ENCODE results near the gene FMO3.

Gene FMO3

DNA sequence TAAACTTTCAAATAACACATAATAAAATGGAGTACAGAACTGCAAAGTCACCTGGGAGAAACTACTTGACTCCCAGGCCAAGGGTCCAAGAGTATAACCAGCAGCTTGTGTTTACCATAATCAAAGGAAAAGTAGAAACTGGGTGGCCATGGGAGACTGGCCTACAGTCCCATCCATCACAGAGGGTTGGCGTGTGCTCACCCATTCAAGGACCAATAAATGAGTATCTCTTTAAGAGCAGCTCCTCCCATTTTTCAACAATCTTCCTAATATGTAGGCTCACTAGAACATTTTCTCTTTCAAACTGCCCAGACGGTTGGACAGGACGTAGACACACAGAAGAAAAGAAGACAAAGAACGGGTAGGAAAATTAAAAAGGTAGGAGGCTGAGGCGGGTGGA lies at the start of gene FMO3:
Gene FMO3, plus strand, starts transcription at position 302 of the 400 bp plus-strand sequence. CDS start 1,754 bp downstream, outside the sequence.
- DNase-seq (ENCODE audit: low read depth in 2 of 3, low spot score in 1 of 3): no peak

DNA sequence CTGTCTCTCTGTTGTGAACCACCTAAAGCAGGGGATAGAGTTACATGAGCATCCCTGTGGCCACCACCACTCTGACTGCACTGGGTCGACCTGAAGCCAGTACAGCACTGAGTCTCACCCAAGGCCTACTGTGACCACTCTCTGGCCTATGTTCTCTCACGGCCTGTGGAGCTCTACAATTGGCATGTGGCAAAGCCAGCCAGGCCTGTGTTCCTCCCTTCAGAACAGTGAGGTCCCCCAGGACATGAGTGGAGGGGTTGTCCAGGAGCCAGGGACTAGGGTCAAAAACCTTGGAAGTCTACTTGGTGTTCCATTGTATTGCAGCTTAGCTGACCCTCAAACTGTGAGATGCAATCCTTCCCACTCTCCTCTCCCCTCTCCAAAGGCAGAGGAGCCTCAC lies 42.7 kb upstream of the FMO3 start:
- no peak for DNase-seq (ENCODE audit: low read depth in 2 of 3, low spot score in 1 of 3)

- DNase-seq (ENCODE audit: low read depth in 2 of 3, low spot score in 1 of 3): no peak
Observed at GRCh38 chr1:171052977-171053376, 37.7 kb upstream of the FMO3 start.

- no peak for DNase-seq (ENCODE audit: low read depth in 2 of 3, low spot score in 1 of 3)
Observed at GRCh38 chr1:171055966-171056643, 34.6 kb upstream of the FMO3 start.

DNA sequence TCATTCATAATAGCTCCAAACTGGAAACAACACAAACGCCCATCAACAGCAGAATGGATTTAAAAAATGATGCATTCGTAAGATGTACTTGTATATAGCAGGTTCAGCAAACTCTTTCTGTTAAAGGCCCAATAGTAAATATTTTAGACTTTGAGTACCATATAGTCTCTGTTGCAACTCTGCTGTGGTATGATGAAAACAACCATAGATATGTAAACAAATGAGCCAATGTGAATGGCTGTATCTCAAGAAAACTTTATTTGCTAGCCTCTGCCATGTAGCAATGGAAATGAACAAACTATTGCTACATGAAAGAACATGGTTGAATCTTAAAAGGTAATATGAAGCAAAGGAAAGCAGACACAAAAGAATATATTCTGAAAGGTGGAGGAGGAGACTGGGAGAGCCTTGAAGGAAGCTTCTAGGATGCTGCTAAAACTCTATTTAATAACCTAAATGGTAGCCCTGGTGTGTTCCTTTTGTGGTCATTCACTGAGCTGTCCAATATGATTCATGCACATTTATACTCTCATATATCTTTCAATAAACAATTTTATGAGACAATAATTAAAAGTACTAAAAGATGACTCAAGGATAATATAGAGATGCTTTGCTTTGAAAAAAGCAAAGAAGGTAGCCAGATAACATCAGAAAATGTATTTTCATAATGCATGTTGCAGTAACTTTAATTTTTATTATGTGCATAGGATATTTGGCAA lies 29.1 kb upstream of the FMO3 start:
- DNase-seq (ENCODE audit: low read depth in 2 of 3, low spot score in 1 of 3): no peak

GRCh38 chr1:171062902-171063301 lies 27.8 kb upstream of the FMO3 start:
- DNase-seq (ENCODE audit: low read depth in 2 of 3, low spot score in 1 of 3): no peak

DNA sequence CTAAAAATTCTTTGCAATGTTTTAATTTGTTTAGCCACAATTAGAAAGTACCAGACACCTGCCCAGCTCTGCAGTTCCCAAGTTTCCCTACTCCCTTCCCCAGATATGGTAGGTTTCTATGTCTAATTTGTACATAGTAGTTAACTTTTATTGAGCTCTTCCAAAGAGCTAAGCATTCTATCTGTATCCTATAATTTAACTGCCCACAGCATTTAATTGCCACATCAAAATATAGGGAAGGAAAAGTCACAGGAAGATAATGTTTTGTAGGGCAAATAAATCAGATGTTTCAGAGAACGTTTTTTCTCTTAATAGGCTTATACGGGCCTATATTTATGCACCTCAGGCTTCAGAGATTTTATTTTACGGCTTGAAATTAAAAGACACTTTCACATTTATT lies 15.7 kb upstream of the FMO3 start:
- no peak for DNase-seq (ENCODE audit: low read depth in 2 of 3, low spot score in 1 of 3)

GRCh38 chr1:171081314-171081753 lies 9.4 kb upstream of the FMO3 start:
- DNase-seq (ENCODE audit: low read depth in 2 of 3, low spot score in 1 of 3): no peak

- no peak for DNase-seq (ENCODE audit: low read depth in 2 of 3, low spot score in 1 of 3)
Observed at GRCh38 chr1:171081763-171082201, 8.9 kb upstream of the FMO3 start.

DNA sequence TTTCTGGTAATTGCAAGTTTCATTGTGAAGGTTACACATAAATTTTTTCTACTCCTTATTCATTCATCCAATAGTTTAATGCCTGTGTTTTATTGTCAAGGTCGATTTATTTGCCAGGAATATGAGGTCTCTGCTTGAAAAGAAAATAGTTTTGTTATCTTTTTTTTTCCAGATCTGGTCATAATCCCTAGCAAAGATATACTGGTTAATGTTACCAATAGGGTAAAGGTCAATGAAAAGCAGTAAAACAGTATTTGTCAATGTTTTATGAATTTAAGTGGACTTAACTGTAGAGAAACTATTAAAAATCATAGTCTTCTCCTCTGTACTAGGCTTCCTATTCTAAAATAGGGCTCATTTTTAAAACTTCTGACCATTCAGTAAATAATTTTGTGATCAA lies 8.1 kb upstream of the FMO3 start:
- DNase-seq (ENCODE audit: low read depth in 2 of 3, low spot score in 1 of 3): no peak

DNA sequence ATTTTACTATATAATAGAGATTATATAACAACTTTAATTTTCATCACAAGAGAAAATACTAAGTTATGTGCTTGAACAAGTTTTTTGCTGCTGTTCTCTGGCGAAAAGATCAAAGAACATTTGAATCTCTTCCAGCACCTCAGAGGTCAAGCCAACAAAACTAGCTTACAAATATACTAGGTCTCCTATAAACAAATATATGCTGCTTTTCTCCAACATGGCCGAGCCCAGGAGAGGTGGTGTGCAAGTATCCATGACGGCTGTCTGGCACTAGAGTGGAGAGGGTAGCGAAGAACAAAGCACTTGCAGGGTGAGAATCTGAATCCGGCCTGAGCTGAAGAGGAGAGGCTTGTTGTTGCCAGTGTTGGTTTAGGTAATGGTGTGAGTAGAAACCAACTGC lies 7.5 kb upstream of the FMO3 start:
- DNase-seq (ENCODE audit: low read depth in 2 of 3, low spot score in 1 of 3): no peak

GRCh38 chr1:171084091-171084490 lies 6.6 kb upstream of the FMO3 start:
- no peak for DNase-seq (ENCODE audit: low read depth in 2 of 3, low spot score in 1 of 3)

DNA sequence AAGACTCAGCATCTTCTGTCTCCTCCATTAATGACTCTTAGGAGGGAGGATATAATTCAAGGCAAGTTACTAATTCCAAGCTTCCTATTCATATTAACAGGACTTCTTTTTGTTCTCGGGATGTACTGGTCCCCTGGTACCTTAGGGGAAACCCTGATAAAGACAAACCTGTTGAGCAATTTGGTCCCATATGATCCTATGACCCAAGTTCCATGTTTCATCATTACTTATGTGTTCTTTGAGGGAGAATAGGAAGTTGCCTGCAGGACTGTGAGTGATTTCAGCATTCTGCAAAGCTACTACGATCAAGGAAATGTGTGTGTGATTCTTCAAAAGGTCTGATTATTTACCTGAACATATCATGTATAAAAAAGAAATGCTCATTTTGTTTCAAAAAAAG lies 5.8 kb upstream of the FMO3 start:
- no peak for DNase-seq (ENCODE audit: low read depth in 2 of 3, low spot score in 1 of 3)

GRCh38 chr1:171087896-171088295 lies 2.8 kb upstream of the FMO3 start:
- no peak for DNase-seq (ENCODE audit: low read depth in 2 of 3, low spot score in 1 of 3)

DNA sequence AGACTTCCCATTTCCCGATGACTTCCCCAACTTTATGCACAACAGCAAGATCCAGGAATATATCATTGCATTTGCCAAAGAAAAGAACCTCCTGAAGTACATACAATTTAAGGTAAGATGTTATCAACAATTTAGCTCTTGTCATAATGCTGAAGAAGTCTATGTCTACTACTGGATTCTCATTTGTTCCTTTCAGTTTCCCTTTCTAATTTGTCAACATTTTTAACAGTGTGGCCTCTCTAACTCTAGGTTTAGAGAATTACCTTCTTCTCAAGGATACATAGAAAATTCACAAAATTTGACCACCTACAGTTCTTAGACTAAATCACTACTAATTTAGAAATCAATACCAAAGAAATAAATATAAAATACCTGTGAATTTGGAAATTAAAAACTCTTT lies 13.2 kb downstream of the FMO3 start:
- no peak for DNase-seq (ENCODE audit: low read depth in 2 of 3, low spot score in 1 of 3)

- no peak for DNase-seq (ENCODE audit: low read depth in 2 of 3, low spot score in 1 of 3)
Observed at GRCh38 chr1:171107262-171107940, 16.7 kb downstream of the FMO3 start.

DNA sequence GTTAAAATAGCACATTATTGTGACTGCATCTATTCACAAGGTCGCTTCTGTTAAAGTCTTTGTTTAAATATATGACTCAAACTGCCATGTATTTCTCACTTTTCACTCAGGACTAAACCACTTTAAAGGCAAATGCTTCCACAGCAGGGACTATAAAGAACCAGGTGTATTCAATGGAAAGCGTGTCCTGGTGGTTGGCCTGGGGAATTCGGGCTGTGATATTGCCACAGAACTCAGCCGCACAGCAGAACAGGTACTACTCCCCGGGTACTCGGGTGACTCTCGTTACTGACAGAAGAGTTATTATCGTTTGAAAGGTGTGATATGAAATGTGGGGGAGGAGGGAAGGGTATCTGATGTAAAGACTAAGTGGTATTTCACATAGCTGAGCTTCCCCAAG lies 17.3 kb downstream of the FMO3 start:
- no peak for DNase-seq (ENCODE audit: low read depth in 2 of 3, low spot score in 1 of 3)

DNA sequence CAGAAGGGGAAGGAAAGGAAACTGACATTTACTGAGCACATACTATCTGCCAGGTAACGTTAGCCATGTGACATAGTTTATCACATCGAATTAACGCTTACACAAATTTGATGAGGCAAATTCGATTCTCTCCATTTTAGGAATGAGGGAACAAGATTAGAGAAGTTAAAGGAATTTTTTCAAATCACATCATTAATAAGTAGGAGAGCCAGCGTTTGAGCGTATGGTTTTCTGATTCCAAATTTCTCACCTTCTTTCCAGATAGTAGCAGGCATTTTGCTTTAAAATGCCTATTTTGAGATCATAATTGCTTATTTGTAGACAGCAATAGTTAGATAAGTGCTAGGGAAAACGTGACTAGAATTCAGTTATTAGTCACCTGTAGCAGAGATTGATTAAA lies 19.3 kb downstream of the FMO3 start:
- no peak for DNase-seq (ENCODE audit: low read depth in 2 of 3, low spot score in 1 of 3)

GRCh38 chr1:171110621-171111326 lies 20.1 kb downstream of the FMO3 start:
- DNase-seq (ENCODE audit: low read depth in 2 of 3, low spot score in 1 of 3): no peak

GRCh38 chr1:171112119-171112518 lies 21.4 kb downstream of the FMO3 start:
- DNase-seq (ENCODE audit: low read depth in 2 of 3, low spot score in 1 of 3): no peak

GRCh38 chr1:171113382-171113781 lies 22.7 kb downstream of the FMO3 start:
- DNase-seq (ENCODE audit: low read depth in 2 of 3, low spot score in 1 of 3): no peak

All from stimulated activated CD4-positive, alpha-beta T cell treated with anti-CD3 and anti-CD28 coated beads, Interleukin-12 subunit alpha, Interleukin-12 subunit beta, amount 100 ng/mL, for 48 hours (primary cell).